HEK293 (cell line): Measurements from ENCODE around the gene SEC16A.

Experiments
- CTCF ChIA-PET: fragments of 350-600 bp; formaldehyde crosslinking; extraction: SDS; loops from one replicate; lab custom pipeline; 2021; ENCODE audit warnings: antibody characterized with exemption; lab: Yijun Ruan, JAX
- POLR2A ChIA-PET: fragments of 300-600 bp; formaldehyde crosslinking; extraction: SDS; loops from one replicate; lab custom pipeline; 2020; ENCODE audit warnings: antibody characterized with exemption, inconsistent platforms; lab: Yijun Ruan, JAX
- H3K27ac ChIP-seq: fragments of 200-500 bp; sonication (Bioruptor generic); 2 replicates; pipeline ENCODE4 v1.5.1; 2014; ENCODE audit warnings: low read depth, low read length, control low read depth, inconsistent platforms; ENCODE audit errors: extremely low read depth
- H3K36me3 ChIP-seq, 2 experiments: fragments of 200-500 bp in 1 of 2; sonication (Bioruptor generic) in 1 of 2; 1 replicate in 1 of 2; 2 replicates in 1 of 2; pipeline ENCODE4 v1.5.1; 2014 to 2017; ENCODE audit warnings: inconsistent platforms in 2 of 2, low read length in 2 of 2; ENCODE audit not compliant: control insufficient read depth in 2 of 2, insufficient read depth in 1 of 2
- H3K4me1 ChIP-seq: fragments of 200-500 bp; sonication (Bioruptor generic); 2 replicates; pipeline ENCODE4 v1.5.1; 2014; ENCODE audit warnings: mild to moderate bottlenecking, low read length, inconsistent platforms; ENCODE audit not compliant: control insufficient read depth, insufficient read depth
- H3K4me3 ChIP-seq: 2 replicates; pipeline ENCODE4 v1.5.1; 2011; ENCODE audit warnings: low read depth, mild to moderate bottlenecking, control low read depth, low read length, moderate library complexity
- H3K9me3 ChIP-seq: fragments of 200-500 bp; sonication (Bioruptor generic); 2 replicates; pipeline ENCODE4 v1.5.1; 2014; ENCODE audit warnings: low read depth, low read length, inconsistent platforms; ENCODE audit not compliant: control insufficient read depth, insufficient read depth
- HOXA7 ChIP-seq: sonication (generic); formaldehyde crosslinking; IDR thresholded peaks from 2 replicates; pipeline ENCODE4 v1.8.1; 2022; ENCODE audit warnings: missing genetic modification reagents, borderline replicate concordance
- KLF1 ChIP-seq: fragments of 450-650 bp; formaldehyde crosslinking; IDR thresholded peaks from 2 replicates; pipeline ENCODE4 v1.5.1; 2016; ENCODE audit warnings: missing biosample characterization, missing genetic modification characterization
- KLF10 ChIP-seq: fragments of 450-650 bp; IDR thresholded peaks from 2 replicates; pipeline ENCODE4 v1.5.1; 2018; ENCODE audit warnings: missing biosample characterization, mild to moderate bottlenecking, missing genetic modification characterization
- KLF9 ChIP-seq: fragments of 450-650 bp; formaldehyde crosslinking; IDR thresholded peaks from 2 replicates; pipeline ENCODE4 v1.5.1; 2016; ENCODE audit warnings: missing biosample characterization, missing genetic modification characterization, low read depth
- ZBTB17 ChIP-seq: fragments of 450-650 bp; formaldehyde crosslinking; IDR thresholded peaks from 2 replicates; pipeline ENCODE4 v1.5.1; 2016; ENCODE audit warnings: missing biosample characterization, missing genetic modification characterization
- ZBTB7A ChIP-seq: fragments of 450-650 bp; formaldehyde crosslinking; IDR thresholded peaks from 2 replicates; pipeline ENCODE4 v1.5.1; 2016; ENCODE audit warnings: low read depth, missing biosample characterization, missing genetic modification characterization
- ZFHX2 ChIP-seq: fragments of 450-650 bp; formaldehyde crosslinking; conservative IDR thresholded peaks from 2 replicates; pipeline ENCODE4 v1.5.1; 2016; ENCODE audit warnings: missing biosample characterization, missing genetic modification characterization
- ZFP37 ChIP-seq: fragments of 450-650 bp; formaldehyde crosslinking; IDR thresholded peaks from 2 replicates; pipeline ENCODE4 v1.5.1; 2016; ENCODE audit warnings: missing biosample characterization, missing genetic modification characterization
- ZNF202 ChIP-seq: fragments of 450-650 bp; formaldehyde crosslinking; IDR thresholded peaks from 2 replicates; pipeline ENCODE4 v1.5.1; 2016; ENCODE audit warnings: missing biosample characterization, missing genetic modification characterization, borderline replicate concordance
- ZNF610 ChIP-seq: fragments of 450-650 bp; formaldehyde crosslinking; IDR thresholded peaks from 2 replicates; pipeline ENCODE4 v1.5.1; 2016; ENCODE audit warnings: missing biosample characterization, missing genetic modification characterization, borderline replicate concordance
- ZNF660 ChIP-seq: fragments of 450-650 bp; IDR thresholded peaks from 2 replicates; pipeline ENCODE4 v1.5.1; 2018; ENCODE audit warnings: missing biosample characterization, mild to moderate bottlenecking, missing genetic modification characterization
- ZNF692 ChIP-seq: fragments of 450-650 bp; formaldehyde crosslinking; IDR thresholded peaks from 2 replicates; pipeline ENCODE4 v1.5.1; 2016; ENCODE audit warnings: missing biosample characterization, missing genetic modification characterization
- ZNF76 ChIP-seq: fragments of 450-650 bp; formaldehyde crosslinking; IDR thresholded peaks from 2 replicates; pipeline ENCODE4; 2016; ENCODE audit warnings: low read depth, missing biosample characterization, missing genetic modification characterization, borderline replicate concordance
- TF ChIP-seq, protein P1 (sequence below): fragments of 450-650 bp; formaldehyde crosslinking; IDR thresholded peaks from 2 replicates; pipeline ENCODE4 v1.5.0; 2017; ENCODE audit warnings: missing biosample characterization, missing genetic modification characterization, borderline replicate concordance
- TF ChIP-seq, protein P2 (sequence below): fragments of 450-650 bp; formaldehyde crosslinking; IDR thresholded peaks from 2 replicates; pipeline ENCODE4 v1.5.1; 2017; ENCODE audit warnings: missing biosample characterization, missing genetic modification characterization
- TF ChIP-seq, protein P3 (sequence below): fragments of 450-650 bp; formaldehyde crosslinking; optimal IDR thresholded peaks from 2 replicates; pipeline ENCODE3; 2016; ENCODE audit warnings: missing biosample characterization, mild to moderate bottlenecking, missing genetic modification characterization
- TF ChIP-seq, protein P4 (sequence below): fragments of 450-650 bp; formaldehyde crosslinking; conservative IDR thresholded peaks from 2 replicates; pipeline ENCODE4 v1.5.1; 2016; ENCODE audit warnings: low read depth, missing biosample characterization, missing genetic modification characterization
- TF ChIP-seq, protein P5 (sequence below): IDR thresholded peaks from 2 replicates; pipeline ENCODE4 v1.6.1; 2011; ENCODE audit warnings: mild to moderate bottlenecking, low read depth, low read length, borderline replicate concordance

The SEC16A gene, protein sequence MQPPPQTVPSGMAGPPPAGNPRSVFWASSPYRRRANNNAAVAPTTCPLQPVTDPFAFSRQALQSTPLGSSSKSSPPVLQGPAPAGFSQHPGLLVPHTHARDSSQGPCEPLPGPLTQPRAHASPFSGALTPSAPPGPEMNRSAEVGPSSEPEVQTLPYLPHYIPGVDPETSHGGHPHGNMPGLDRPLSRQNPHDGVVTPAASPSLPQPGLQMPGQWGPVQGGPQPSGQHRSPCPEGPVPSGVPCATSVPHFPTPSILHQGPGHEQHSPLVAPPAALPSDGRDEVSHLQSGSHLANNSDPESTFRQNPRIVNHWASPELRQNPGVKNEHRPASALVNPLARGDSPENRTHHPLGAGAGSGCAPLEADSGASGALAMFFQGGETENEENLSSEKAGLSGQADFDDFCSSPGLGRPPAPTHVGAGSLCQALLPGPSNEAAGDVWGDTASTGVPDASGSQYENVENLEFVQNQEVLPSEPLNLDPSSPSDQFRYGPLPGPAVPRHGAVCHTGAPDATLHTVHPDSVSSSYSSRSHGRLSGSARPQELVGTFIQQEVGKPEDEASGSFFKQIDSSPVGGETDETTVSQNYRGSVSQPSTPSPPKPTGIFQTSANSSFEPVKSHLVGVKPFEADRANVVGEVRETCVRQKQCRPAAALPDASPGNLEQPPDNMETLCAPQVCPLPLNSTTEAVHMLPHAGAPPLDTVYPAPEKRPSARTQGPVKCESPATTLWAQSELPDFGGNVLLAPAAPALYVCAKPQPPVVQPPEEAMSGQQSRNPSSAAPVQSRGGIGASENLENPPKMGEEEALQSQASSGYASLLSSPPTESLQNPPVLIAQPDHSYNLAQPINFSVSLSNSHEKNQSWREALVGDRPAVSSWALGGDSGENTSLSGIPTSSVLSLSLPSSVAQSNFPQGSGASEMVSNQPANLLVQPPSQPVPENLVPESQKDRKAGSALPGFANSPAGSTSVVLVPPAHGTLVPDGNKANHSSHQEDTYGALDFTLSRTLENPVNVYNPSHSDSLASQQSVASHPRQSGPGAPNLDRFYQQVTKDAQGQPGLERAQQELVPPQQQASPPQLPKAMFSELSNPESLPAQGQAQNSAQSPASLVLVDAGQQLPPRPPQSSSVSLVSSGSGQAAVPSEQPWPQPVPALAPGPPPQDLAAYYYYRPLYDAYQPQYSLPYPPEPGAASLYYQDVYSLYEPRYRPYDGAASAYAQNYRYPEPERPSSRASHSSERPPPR (N-terminal part only)

GRCh38 chr9:136482793-136483588 lies at the start of gene SEC16A:
Gene SEC16A (minus strand): TSS chr9:136483040. CDS start chr9:136477615, 5,425 bp downstream.
- Histone ChIP-seq H3K36me3 (peaks cover 0 to 17% of the 10 kb centered on the region in 2 experiments; a peak in 2 of 3 replicates), H3K4me1 (no peaks in the 10 kb centered on the region; the same call in 1 of the 2 replicates), H3K27ac (peak within 1 kb of the TSS; percentile 94), H3K4me3 (peak within 1 kb of the TSS; percentile 82), H3K9me3 (no peaks in the 10 kb centered on the region)
- CTCF ChIA-PET = interaction anchor here (0.8 to 9.1 kb wide), 8 partner anchors 120 to 213 kb away, joined by 3 to 360 read pairs (median 3); no protein-coding TSS in a partner anchor
- POLR2A ChIA-PET = interaction anchor here (1.0 to 2.1 kb wide), 4 partner anchors 73 to 245 kb away, joined by 3 to 8 read pairs (median 6); partner anchors contain the start of genes AGPAT2 and DNLZ
- TF ChIP-seq ZNF692 (tag by site-specific recombination) (peak; percentile 67; the same call in 1 of the 2 replicates), HOXA7 (CRISPR knock-in tag) (no peak), ZNF202 (tag by site-specific recombination) (no peak), ZBTB7A (tag by site-specific recombination) (no peak; the same call in 1 of the 2 replicates), ZNF660 (tag by site-specific recombination) (peak; percentile 56; the same call in 1 of the 2 replicates), KLF9 (tag by site-specific recombination) (peak; percentile 87), KLF10 (peak; percentile 84), KLF1 (tag by site-specific recombination) (peak; percentile 39; the same call in 1 of the 2 replicates), ZBTB17 (tag by site-specific recombination) (peak; percentile 23; the same call in 1 of the 2 replicates), ZNF76 (tag by site-specific recombination) (peak; percentile 77), ZFP37 (tag by site-specific recombination) (no peak), ZNF610 (tag by site-specific recombination) (no peak), ZFHX2 (tag by site-specific recombination) (peak; percentile 88)
- TF ChIP-seq, protein P1, sequence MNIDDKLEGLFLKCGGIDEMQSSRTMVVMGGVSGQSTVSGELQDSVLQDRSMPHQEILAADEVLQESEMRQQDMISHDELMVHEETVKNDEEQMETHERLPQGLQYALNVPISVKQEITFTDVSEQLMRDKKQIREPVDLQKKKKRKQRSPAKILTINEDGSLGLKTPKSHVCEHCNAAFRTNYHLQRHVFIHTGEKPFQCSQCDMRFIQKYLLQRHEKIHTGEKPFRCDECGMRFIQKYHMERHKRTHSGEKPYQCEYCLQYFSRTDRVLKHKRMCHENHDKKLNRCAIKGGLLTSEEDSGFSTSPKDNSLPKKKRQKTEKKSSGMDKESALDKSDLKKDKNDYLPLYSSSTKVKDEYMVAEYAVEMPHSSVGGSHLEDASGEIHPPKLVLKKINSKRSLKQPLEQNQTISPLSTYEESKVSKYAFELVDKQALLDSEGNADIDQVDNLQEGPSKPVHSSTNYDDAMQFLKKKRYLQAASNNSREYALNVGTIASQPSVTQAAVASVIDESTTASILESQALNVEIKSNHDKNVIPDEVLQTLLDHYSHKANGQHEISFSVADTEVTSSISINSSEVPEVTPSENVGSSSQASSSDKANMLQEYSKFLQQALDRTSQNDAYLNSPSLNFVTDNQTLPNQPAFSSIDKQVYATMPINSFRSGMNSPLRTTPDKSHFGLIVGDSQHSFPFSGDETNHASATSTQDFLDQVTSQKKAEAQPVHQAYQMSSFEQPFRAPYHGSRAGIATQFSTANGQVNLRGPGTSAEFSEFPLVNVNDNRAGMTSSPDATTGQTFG (tag by site-specific recombination) = no peak
- TF ChIP-seq, protein P2, sequence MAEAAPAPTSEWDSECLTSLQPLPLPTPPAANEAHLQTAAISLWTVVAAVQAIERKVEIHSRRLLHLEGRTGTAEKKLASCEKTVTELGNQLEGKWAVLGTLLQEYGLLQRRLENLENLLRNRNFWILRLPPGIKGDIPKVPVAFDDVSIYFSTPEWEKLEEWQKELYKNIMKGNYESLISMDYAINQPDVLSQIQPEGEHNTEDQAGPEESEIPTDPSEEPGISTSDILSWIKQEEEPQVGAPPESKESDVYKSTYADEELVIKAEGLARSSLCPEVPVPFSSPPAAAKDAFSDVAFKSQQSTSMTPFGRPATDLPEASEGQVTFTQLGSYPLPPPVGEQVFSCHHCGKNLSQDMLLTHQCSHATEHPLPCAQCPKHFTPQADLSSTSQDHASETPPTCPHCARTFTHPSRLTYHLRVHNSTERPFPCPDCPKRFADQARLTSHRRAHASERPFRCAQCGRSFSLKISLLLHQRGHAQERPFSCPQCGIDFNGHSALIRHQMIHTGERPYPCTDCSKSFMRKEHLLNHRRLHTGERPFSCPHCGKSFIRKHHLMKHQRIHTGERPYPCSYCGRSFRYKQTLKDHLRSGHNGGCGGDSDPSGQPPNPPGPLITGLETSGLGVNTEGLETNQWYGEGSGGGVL = peak; percentile 36; the same call in 1 of the 2 replicates
- TF ChIP-seq, protein P3, sequence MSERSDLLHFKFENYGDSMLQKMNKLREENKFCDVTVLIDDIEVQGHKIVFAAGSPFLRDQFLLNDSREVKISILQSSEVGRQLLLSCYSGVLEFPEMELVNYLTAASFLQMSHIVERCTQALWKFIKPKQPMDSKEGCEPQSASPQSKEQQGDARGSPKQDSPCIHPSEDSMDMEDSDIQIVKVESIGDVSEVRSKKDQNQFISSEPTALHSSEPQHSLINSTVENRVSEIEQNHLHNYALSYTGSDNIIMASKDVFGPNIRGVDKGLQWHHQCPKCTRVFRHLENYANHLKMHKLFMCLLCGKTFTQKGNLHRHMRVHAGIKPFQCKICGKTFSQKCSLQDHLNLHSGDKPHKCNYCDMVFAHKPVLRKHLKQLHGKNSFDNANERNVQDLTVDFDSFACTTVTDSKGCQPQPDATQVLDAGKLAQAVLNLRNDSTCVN (tag by site-specific recombination) = peak; percentile 92
- TF ChIP-seq, protein P4, sequence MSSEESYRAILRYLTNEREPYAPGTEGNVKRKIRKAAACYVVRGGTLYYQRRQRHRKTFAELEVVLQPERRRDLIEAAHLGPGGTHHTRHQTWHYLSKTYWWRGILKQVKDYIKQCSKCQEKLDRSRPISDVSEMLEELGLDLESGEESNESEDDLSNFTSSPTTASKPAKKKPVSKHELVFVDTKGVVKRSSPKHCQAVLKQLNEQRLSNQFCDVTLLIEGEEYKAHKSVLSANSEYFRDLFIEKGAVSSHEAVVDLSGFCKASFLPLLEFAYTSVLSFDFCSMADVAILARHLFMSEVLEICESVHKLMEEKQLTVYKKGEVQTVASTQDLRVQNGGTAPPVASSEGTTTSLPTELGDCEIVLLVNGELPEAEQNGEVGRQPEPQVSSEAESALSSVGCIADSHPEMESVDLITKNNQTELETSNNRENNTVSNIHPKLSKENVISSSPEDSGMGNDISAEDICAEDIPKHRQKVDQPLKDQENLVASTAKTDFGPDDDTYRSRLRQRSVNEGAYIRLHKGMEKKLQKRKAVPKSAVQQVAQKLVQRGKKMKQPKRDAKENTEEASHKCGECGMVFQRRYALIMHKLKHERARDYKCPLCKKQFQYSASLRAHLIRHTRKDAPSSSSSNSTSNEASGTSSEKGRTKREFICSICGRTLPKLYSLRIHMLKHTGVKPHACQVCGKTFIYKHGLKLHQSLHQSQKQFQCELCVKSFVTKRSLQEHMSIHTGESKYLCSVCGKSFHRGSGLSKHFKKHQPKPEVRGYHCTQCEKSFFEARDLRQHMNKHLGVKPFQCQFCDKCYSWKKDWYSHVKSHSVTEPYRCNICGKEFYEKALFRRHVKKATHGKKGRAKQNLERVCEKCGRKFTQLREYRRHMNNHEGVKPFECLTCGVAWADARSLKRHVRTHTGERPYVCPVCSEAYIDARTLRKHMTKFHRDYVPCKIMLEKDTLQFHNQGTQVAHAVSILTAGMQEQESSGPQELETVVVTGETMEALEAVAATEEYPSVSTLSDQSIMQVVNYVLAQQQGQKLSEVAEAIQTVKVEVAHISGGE (tag by site-specific recombination) = no peak; the same call in 1 of the 2 replicates
- TF ChIP-seq, protein P5, sequence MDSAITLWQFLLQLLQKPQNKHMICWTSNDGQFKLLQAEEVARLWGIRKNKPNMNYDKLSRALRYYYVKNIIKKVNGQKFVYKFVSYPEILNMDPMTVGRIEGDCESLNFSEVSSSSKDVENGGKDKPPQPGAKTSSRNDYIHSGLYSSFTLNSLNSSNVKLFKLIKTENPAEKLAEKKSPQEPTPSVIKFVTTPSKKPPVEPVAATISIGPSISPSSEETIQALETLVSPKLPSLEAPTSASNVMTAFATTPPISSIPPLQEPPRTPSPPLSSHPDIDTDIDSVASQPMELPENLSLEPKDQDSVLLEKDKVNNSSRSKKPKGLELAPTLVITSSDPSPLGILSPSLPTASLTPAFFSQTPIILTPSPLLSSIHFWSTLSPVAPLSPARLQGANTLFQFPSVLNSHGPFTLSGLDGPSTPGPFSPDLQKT = peak; percentile 31; the same call in 1 of the 2 replicates
